HG03439 (cell line): ENCODE measurements around the gene CNTNAP5.

Experiments
- ATAC-seq: cut with Tn5 transposase; IDR thresholded peaks from one replicate; pipeline ENCODE4 v1.9.1; 2021; ENCODE audit warnings: mild to moderate bottlenecking, moderate library complexity; ENCODE audit not compliant: unreplicated experiment

The CNTNAP5 gene

GRCh38 chr2:124961132-124961531 is 936.0 kb downstream of the CNTNAP5 start:
- no peak for ATAC-seq
